22Rv1 (cell line): ENCODE results near the gene GNPTAB.

Experiments
- ZFX ChIP-seq: fragments of 450-650 bp; IDR thresholded peaks from 2 replicates; pipeline ENCODE4 v1.6.1; 2017; ENCODE audit warnings: antibody characterized with exemption, borderline replicate concordance
- TF ChIP-seq, protein P1 (sequence below): fragments of 450-650 bp; IDR thresholded peaks from 2 replicates; pipeline ENCODE4 v1.5.1; 2017; ENCODE audit warnings: mild to moderate bottlenecking

DNA sequence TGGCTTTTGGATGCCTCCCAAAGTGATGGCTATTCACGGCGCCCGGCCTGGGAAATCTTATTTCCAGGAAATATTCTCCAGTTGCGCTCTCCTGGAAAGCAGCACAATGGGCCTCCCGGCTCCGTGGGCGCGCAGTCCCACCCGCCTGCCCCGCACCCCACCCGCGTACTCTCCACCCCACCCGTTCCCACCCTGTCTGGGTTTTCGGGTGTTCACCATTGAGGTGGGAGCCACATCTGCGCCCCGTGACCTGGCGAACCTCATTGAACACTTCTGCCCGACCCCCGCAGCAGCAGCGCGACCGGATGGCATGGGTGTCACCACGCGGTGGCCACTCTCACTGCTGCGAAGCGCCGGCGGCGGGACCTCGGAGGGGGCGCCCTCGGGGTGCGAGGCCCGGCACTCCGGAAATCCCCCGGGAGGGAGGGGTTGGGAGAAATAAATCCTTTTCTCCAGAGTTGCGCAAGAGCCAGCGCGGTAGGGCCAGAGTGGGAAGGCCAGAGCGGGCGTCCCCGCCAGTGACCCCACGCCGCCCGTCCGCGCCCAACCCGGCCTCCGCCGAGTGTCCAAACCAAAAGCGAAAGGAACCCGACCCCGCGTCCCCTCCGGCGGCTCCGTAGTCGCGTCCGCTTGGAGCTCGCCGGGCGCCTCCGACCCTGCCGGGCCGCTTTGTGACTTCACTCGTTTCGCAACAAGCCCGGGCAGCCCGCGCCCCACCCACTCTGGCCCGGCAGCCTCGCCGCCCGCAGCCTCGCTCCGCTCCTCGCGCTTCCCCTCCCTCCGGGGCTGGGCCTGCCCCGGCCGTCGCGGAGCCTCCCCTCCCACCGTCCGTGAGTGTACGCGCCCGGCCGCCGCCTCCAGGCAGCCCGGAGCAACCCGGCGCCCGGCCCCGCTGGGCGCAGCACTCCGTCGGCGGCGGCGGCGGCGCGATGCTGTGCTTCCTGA, 46.4 kb upstream of the GNPTAB start, which contains the start of gene DRAM1:
- TF ChIP-seq, protein P1, sequence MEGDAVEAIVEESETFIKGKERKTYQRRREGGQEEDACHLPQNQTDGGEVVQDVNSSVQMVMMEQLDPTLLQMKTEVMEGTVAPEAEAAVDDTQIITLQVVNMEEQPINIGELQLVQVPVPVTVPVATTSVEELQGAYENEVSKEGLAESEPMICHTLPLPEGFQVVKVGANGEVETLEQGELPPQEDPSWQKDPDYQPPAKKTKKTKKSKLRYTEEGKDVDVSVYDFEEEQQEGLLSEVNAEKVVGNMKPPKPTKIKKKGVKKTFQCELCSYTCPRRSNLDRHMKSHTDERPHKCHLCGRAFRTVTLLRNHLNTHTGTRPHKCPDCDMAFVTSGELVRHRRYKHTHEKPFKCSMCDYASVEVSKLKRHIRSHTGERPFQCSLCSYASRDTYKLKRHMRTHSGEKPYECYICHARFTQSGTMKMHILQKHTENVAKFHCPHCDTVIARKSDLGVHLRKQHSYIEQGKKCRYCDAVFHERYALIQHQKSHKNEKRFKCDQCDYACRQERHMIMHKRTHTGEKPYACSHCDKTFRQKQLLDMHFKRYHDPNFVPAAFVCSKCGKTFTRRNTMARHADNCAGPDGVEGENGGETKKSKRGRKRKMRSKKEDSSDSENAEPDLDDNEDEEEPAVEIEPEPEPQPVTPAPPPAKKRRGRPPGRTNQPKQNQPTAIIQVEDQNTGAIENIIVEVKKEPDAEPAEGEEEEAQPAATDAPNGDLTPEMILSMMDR, result no peak; the same call in none of the 2 replicates
- no peak for TF ChIP-seq ZFX
